Ovary (tissue), 3 donors: ENCODE measurements around the gene ABCA10.

ENCODE experiments used
- CTCF ChIP-seq, 3 donors: fragments of 450-650 bp in 2 of 3; fragments of 200-600 bp in 1 of 3; IDR thresholded peaks; one replicate each; pipeline versions ENCODE4 v1.5.1 to v1.8.0; 2016 to 2022; ENCODE audit warnings: antibody characterized with exemption in 3 of 3, mild to moderate bottlenecking in 1 of 3
- POLR2A ChIP-seq: fragments of 450-650 bp; IDR thresholded peaks from one replicate; pipeline ENCODE4 v1.6.1; 2017; ENCODE audit warnings: antibody characterized with exemption, mild to moderate bottlenecking, moderate library complexity
- donor health status: DM: no; HTN: no; CAD: no.

- TF ChIP-seq CTCF (IDR thresholded peaks at IDR 0.05) (no peak), POLR2A (no peak)
Measured at GRCh38 chr17:69268543-69269014, 40.0 kb upstream of the ABCA10 start.
